Measurements from ENCODE around the gene GPC5. TPM values are rescaled to one million over a fixed set of nuclear protein-coding genes. Genes with fewer than 3 reads are reported as not detected.

The GPC5 gene
- total RNA-seq, 1 donor from 2014 or later: 0.28 TPM

DNA sequence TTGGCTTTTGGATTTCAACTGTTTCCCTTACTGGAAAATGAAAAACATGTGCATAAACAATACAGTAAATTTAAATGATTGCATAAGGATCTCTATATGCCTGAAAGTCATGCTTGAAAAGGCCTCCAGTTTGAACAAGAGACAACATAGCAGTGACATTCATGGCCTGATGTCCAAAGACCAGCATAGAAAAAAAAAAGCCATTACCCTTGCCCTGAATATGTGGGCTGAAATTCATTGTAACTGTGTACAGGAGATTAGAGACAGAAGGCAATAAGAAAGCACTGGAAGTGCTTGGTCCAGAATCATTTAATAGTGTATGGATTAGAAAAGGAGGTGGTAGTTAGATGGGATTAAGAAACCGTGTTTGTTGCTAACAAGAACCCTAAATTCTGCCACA, 35.5 kb upstream of the GPC5 start:
- H3K4me3 Mint-ChIP-seq: peak overlapping the region; percentile 27

GRCh38 chr13:91368101-91368500, 30.3 kb upstream of the GPC5 start:
- H3K27ac Mint-ChIP-seq (ENCODE audit: unreplicated experiment): no peak overlapping the region
- no peaks in the 10 kb centered on the region for H3K27me3 Mint-ChIP-seq (ENCODE audit: low read depth)
- no peak overlapping the region for H3K4me3 Mint-ChIP-seq
- H3K9me3 Mint-ChIP-seq: no peaks in the 10 kb centered on the region
- TF ChIP-seq, protein P1, sequence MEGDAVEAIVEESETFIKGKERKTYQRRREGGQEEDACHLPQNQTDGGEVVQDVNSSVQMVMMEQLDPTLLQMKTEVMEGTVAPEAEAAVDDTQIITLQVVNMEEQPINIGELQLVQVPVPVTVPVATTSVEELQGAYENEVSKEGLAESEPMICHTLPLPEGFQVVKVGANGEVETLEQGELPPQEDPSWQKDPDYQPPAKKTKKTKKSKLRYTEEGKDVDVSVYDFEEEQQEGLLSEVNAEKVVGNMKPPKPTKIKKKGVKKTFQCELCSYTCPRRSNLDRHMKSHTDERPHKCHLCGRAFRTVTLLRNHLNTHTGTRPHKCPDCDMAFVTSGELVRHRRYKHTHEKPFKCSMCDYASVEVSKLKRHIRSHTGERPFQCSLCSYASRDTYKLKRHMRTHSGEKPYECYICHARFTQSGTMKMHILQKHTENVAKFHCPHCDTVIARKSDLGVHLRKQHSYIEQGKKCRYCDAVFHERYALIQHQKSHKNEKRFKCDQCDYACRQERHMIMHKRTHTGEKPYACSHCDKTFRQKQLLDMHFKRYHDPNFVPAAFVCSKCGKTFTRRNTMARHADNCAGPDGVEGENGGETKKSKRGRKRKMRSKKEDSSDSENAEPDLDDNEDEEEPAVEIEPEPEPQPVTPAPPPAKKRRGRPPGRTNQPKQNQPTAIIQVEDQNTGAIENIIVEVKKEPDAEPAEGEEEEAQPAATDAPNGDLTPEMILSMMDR (conservative IDR thresholded peaks at IDR 0.05): no peak
- H3K36me3 Mint-ChIP-seq (ENCODE audit: low read depth): no peaks in the 10 kb centered on the region
- H3K4me1 Mint-ChIP-seq: no peaks in the 10 kb centered on the region
- DNase-seq (ENCODE audit: low read depth, low spot score): no peak

More for the DNA sequence above, 35.5 kb upstream of the GPC5 start:
- Mint-ChIP-seq H3K4me1 (peaks cover 26% of the 10 kb centered on the region), H3K27me3 (ENCODE audit: low read depth) (peaks cover 3% of the 10 kb centered on the region), H3K27ac (ENCODE audit: unreplicated experiment) (no peak overlapping the region), H3K36me3 (ENCODE audit: low read depth) (peaks cover 9% of the 10 kb centered on the region), H3K9me3 (no peaks in the 10 kb centered on the region)
- TF ChIP-seq, protein P1 (conservative IDR thresholded peaks at IDR 0.05): no peak
- no peak for DNase-seq (ENCODE audit: low read depth, low spot score)

- H3K9me3 Mint-ChIP-seq: no peaks in the 10 kb centered on the region
- no peaks in the 10 kb centered on the region for H3K4me1 Mint-ChIP-seq
- TF ChIP-seq, protein P1 (conservative IDR thresholded peaks at IDR 0.05): no peak
- DNase-seq (ENCODE audit: low read depth, low spot score): no peak
- no peaks in the 10 kb centered on the region for H3K36me3 Mint-ChIP-seq (ENCODE audit: low read depth)
- no peaks in the 10 kb centered on the region for H3K27me3 Mint-ChIP-seq (ENCODE audit: low read depth)
- H3K27ac Mint-ChIP-seq (ENCODE audit: unreplicated experiment): no peak overlapping the region
- peak overlapping the region; percentile 13 for H3K4me3 Mint-ChIP-seq
Observed at GRCh38 chr13:91368676-91369440, 29.6 kb upstream of the GPC5 start.

- no peaks in the 10 kb centered on the region for H3K4me1 Mint-ChIP-seq
- no peak overlapping the region for H3K27ac Mint-ChIP-seq (ENCODE audit: unreplicated experiment)
- no peaks in the 10 kb centered on the region for H3K9me3 Mint-ChIP-seq
- TF ChIP-seq, protein P1 (conservative IDR thresholded peaks at IDR 0.05): no peak
- no peak overlapping the region for H3K4me3 Mint-ChIP-seq
- DNase-seq (ENCODE audit: low read depth, low spot score): no peak
- H3K27me3 Mint-ChIP-seq (ENCODE audit: low read depth): no peaks in the 10 kb centered on the region
- H3K36me3 Mint-ChIP-seq (ENCODE audit: low read depth): no peaks in the 10 kb centered on the region
Observed at GRCh38 chr13:91369441-91369831, 29.0 kb upstream of the GPC5 start.

DNA sequence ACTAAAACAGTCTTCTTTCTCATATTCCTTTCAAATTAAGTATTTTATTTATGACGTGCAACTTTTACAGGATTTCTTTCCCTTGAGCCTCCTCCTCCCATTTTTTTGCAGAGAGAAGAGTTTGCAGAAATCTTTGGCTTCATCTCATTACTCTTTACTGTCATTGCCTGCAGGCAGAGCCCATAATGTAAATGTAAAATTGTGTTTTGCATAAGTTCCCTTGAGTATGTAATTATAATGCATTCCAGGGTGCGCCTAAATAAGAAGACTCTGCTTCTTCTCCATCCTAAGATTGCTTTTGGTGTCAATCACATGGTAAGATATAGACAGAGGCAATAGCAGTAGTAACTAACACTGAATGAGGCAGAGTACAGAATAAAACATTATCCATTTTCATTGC, 27.9 kb upstream of the GPC5 start:
- Mint-ChIP-seq H3K4me1 (no peaks in the 10 kb centered on the region), H3K36me3 (ENCODE audit: low read depth) (no peaks in the 10 kb centered on the region), H3K27me3 (ENCODE audit: low read depth) (no peaks in the 10 kb centered on the region), H3K27ac (ENCODE audit: unreplicated experiment) (no peak overlapping the region), H3K4me3 (no peak overlapping the region), H3K9me3 (no peaks in the 10 kb centered on the region)
- TF ChIP-seq, protein P1 (conservative IDR thresholded peaks at IDR 0.05): no peak
- DNase-seq (ENCODE audit: low read depth, low spot score): no peak
